ENCODE data around the gene ZNF205.

The ZNF205 gene

GRCh38 chr16:3152277-3152990, 40.0 kb downstream of the ZNF205 start (continued):
- no peak; the same call in 1 of the 2 replicates for TF ChIP-seq GLI2 (tag by site-specific recombination; IDR thresholded peaks at IDR 0.05; ENCODE audit: borderline replicate concordance, low read depth)
- TF ChIP-seq ZNF610 (tag by site-specific recombination; IDR thresholded peaks at IDR 0.05; ENCODE audit: borderline replicate concordance) = peak; percentile 59; the same call in 1 of the 2 replicates
- no peak for TF ChIP-seq ZNF473 (tag by site-specific recombination; IDR thresholded peaks at IDR 0.05)
- no peak; the same call in none of the 2 replicates for TF ChIP-seq ZBTB8A (tag by site-specific recombination; IDR thresholded peaks at IDR 0.05)
- no peak for TF ChIP-seq ZNF624 (tag by site-specific recombination; IDR thresholded peaks at IDR 0.05)
- no peak for TF ChIP-seq ZNF354C (tag by site-specific recombination; IDR thresholded peaks at IDR 0.05; ENCODE audit: borderline replicate concordance, low read depth)
- TF ChIP-seq SCRT1 (tag by site-specific recombination; IDR thresholded peaks at IDR 0.05; ENCODE audit: borderline replicate concordance) = 0 out of 2 replicates have a peak, but pooled peaks have one; percentile 26
- TF ChIP-seq ZNF561 (tag by site-specific recombination; IDR thresholded peaks at IDR 0.05; ENCODE audit: borderline replicate concordance) = peak; percentile 95
- peak; percentile 70 for TF ChIP-seq PRDM6 (tag by site-specific recombination; IDR thresholded peaks at IDR 0.05)
- peak; percentile 74 for TF ChIP-seq KLF1 (tag by site-specific recombination; IDR thresholded peaks at IDR 0.05)
- peak; percentile 31 for TF ChIP-seq ZNF518A (tag by site-specific recombination; conservative IDR thresholded peaks at IDR 0.05; ENCODE audit: low read depth)
- TF ChIP-seq ZNF155 (tag by site-specific recombination; IDR thresholded peaks at IDR 0.05) = no peak
- TF ChIP-seq ZNF549 (tag by site-specific recombination; IDR thresholded peaks at IDR 0.05) = no peak
- TF ChIP-seq ZBTB20 (tag by site-specific recombination; IDR thresholded peaks at IDR 0.05) = peak; percentile 95
- peak; percentile 65 for TF ChIP-seq SP3 (tag by site-specific recombination; IDR thresholded peaks at IDR 0.05)
- TF ChIP-seq, protein P1, sequence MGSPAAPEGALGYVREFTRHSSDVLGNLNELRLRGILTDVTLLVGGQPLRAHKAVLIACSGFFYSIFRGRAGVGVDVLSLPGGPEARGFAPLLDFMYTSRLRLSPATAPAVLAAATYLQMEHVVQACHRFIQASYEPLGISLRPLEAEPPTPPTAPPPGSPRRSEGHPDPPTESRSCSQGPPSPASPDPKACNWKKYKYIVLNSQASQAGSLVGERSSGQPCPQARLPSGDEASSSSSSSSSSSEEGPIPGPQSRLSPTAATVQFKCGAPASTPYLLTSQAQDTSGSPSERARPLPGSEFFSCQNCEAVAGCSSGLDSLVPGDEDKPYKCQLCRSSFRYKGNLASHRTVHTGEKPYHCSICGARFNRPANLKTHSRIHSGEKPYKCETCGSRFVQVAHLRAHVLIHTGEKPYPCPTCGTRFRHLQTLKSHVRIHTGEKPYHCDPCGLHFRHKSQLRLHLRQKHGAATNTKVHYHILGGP (tag by site-specific recombination; IDR thresholded peaks at IDR 0.05) = no peak
- TF ChIP-seq ZNF623 (tag by site-specific recombination; IDR thresholded peaks at IDR 0.05) = 0 out of 2 replicates have a peak, but pooled peaks have one; percentile 14
- peak; percentile 48 for TF ChIP-seq OSR2 (tag by site-specific recombination; IDR thresholded peaks at IDR 0.05)
- no peak for TF ChIP-seq ZNF114 (tag by site-specific recombination; IDR thresholded peaks at IDR 0.05)
- TF ChIP-seq ZNF707 (tag by site-specific recombination; IDR thresholded peaks at IDR 0.05) = no peak
- TF ChIP-seq ZFP3 (tag by site-specific recombination; IDR thresholded peaks at IDR 0.05; ENCODE audit: low read depth) = no peak; the same call in 1 of the 2 replicates
- TF ChIP-seq, protein P2, sequence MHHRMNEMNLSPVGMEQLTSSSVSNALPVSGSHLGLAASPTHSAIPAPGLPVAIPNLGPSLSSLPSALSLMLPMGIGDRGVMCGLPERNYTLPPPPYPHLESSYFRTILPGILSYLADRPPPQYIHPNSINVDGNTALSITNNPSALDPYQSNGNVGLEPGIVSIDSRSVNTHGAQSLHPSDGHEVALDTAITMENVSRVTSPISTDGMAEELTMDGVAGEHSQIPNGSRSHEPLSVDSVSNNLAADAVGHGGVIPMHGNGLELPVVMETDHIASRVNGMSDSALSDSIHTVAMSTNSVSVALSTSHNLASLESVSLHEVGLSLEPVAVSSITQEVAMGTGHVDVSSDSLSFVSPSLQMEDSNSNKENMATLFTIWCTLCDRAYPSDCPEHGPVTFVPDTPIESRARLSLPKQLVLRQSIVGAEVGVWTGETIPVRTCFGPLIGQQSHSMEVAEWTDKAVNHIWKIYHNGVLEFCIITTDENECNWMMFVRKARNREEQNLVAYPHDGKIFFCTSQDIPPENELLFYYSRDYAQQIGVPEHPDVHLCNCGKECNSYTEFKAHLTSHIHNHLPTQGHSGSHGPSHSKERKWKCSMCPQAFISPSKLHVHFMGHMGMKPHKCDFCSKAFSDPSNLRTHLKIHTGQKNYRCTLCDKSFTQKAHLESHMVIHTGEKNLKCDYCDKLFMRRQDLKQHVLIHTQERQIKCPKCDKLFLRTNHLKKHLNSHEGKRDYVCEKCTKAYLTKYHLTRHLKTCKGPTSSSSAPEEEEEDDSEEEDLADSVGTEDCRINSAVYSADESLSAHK (tag by site-specific recombination; IDR thresholded peaks at IDR 0.05) = peak; percentile 54
- no peak for TF ChIP-seq ZNF138 (tag by site-specific recombination; IDR thresholded peaks at IDR 0.05; ENCODE audit: borderline replicate concordance)
- no peak for TF ChIP-seq ZNF175 (tag by site-specific recombination; IDR thresholded peaks at IDR 0.05)
- peak; percentile 98 for TF ChIP-seq HIC1 (tag by site-specific recombination; IDR thresholded peaks at IDR 0.05)
- no peak for TF ChIP-seq ZNF404 (tag by site-specific recombination; IDR thresholded peaks at IDR 0.05)
- TF ChIP-seq EGR2 (tag by site-specific recombination; IDR thresholded peaks at IDR 0.05; ENCODE audit: low read depth) = peak; percentile 63
